ENCODE data around the gene CCDC141.

DNA sequence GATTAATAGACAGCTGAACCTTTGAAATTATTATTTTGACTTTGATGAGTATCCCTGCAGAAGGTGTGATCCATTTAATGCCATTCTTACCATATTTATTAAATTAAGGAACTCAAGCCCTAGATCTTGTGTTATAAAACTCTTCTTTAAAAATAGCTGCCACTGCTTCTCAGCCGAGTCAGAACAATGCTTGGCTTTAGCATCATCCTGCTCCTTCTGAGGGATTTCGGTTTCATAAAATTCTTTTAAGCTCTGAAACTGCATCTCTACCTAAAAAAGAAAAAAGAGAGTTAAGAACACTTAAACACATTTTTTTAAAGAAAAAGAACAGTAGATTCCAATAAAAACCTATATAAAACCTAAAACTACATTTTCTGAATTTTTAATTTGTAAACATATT is 172.1 kb downstream of the CCDC141 start:
- TF ChIP-seq GATA3 (IDR thresholded peaks at IDR 0.05; ENCODE audit: low read depth, low read length) (no peak), GATA2 (IDR thresholded peaks at IDR 0.05; ENCODE audit: low read depth, low read length) (no peak)

Data from SH-SY5Y (cell line).